Measurements from ENCODE around the gene ZNF239.
"Not testable (repeated sequence)": the region's sequence is repeated elsewhere in the genome, so short reads cannot be mapped to it uniquely, and the experiment has no call there.

The ZNF239 gene

GRCh38 chr10:43574001-43574892 lies at the start of gene ZNF239:
Gene ZNF239 (minus strand): TSS chr10:43574616. CDS start chr10:43558079, 16,537 bp downstream.
- peak; percentile 87 for DNase-seq

GRCh38 chr10:43623351-43623750 lies 48.9 kb upstream of the ZNF239 start:
- no peak for DNase-seq

GRCh38 chr10:43622038-43622437 lies 47.6 kb upstream of the ZNF239 start:
- no peak for DNase-seq

- no peak for DNase-seq
These were observed 45.0 kb upstream of the ZNF239 start for GRCh38 chr10:43619368-43619767.

- no peak for DNase-seq
These were observed 42.4 kb upstream of the ZNF239 start for GRCh38 chr10:43616697-43617370.

GRCh38 chr10:43610636-43611035 lies 36.2 kb upstream of the ZNF239 start:
- DNase-seq = no peak

GRCh38 chr10:43607199-43607573 lies 32.8 kb upstream of the ZNF239 start:
- DNase-seq = no peak

- DNase-seq = peak; percentile 76
These were observed 32.1 kb upstream of the ZNF239 start, which contains the start of gene ZNF485 for GRCh38 chr10:43606323-43607198. Gene ZNF485 (plus strand): TSS chr10:43606438. CDS start chr10:43607051, 613 bp downstream.

GRCh38 chr10:43605850-43606322 lies 31.5 kb upstream of the ZNF239 start:
- no peak for DNase-seq

- DNase-seq = not testable (repeated sequence)
These were observed 27.2 kb upstream of the ZNF239 start for GRCh38 chr10:43601576-43601975.

- DNase-seq = no peak
These were observed 24.9 kb upstream of the ZNF239 start for GRCh38 chr10:43599333-43599732.

- no peak for DNase-seq
These were observed 24.0 kb upstream of the ZNF239 start for GRCh38 chr10:43598446-43598845.

- DNase-seq = no peak
These were observed 22.1 kb upstream of the ZNF239 start for GRCh38 chr10:43596546-43596945.

- no peak for DNase-seq
These were observed 21.4 kb upstream of the ZNF239 start for GRCh38 chr10:43595739-43596298.

GRCh38 chr10:43594944-43595589 lies 20.7 kb upstream of the ZNF239 start:
- peak; percentile 24 for DNase-seq

GRCh38 chr10:43591303-43591904 lies 17.0 kb upstream of the ZNF239 start:
- DNase-seq = no peak

GRCh38 chr10:43586730-43587115 lies 12.3 kb upstream of the ZNF239 start:
- not testable (repeated sequence) for DNase-seq

GRCh38 chr10:43585981-43586729 lies 11.7 kb upstream of the ZNF239 start:
- no peak for DNase-seq

GRCh38 chr10:43585046-43585445 lies 10.6 kb upstream of the ZNF239 start:
- DNase-seq = no peak

- no peak for DNase-seq
These were observed 9.6 kb upstream of the ZNF239 start for GRCh38 chr10:43584051-43584450.

GRCh38 chr10:43576580-43576979 lies 2.2 kb upstream of the ZNF239 start:
- DNase-seq = no peak
